GM12874 (cell line): ENCODE results near the gene WDFY2.

Source experiments
- TF ChIP-seq, protein P1 (sequence below): IDR thresholded peaks from 2 replicates; pipeline ENCODE4 v1.5.1; 2011; ENCODE audit warnings: low read depth, mild to moderate bottlenecking, control low read depth, low read length, moderate library complexity; ENCODE audit not compliant: insufficient read depth

The WDFY2 gene

DNA sequence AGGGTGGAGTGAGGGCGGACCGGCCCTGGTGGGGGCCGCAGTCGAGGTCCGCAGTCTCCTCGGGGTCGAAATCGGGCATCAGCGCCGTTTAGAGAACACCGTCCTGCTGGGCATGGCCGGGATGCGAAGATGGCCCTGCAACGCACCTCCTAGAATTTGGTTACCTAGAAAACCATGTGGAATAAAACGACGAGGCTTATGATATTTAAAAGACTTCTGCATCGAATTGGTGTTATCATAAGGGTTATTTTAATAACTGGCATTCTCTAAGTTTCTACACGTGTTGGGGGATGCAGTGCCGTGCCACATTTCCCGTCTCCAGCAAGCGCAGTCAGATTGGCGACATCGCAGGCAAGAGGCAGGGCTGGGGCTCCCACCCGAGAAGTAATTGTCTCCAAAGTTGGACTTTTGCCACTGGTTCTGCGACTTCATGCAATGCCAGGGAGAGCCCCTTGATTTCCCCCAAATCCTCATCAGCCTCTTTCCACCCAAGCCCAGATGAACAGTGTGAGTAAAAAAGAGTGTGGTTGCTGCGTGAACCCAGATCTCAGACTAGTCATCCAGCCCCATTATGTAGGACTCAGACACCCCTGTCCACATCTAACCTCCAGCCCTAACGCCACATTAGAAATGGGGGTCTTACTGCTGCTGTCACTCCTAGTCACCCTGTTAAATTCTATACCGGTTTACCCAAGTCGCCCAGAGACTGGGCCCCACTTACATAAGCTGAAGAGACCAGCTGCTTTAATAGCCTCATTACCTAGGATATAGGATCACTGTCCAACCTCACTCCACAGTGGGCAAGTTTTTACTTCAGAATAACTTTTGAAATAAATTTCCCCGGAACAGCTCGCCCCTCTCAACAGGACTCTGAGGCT is 220.3 kb downstream of the WDFY2 start:
- TF ChIP-seq, protein P1, sequence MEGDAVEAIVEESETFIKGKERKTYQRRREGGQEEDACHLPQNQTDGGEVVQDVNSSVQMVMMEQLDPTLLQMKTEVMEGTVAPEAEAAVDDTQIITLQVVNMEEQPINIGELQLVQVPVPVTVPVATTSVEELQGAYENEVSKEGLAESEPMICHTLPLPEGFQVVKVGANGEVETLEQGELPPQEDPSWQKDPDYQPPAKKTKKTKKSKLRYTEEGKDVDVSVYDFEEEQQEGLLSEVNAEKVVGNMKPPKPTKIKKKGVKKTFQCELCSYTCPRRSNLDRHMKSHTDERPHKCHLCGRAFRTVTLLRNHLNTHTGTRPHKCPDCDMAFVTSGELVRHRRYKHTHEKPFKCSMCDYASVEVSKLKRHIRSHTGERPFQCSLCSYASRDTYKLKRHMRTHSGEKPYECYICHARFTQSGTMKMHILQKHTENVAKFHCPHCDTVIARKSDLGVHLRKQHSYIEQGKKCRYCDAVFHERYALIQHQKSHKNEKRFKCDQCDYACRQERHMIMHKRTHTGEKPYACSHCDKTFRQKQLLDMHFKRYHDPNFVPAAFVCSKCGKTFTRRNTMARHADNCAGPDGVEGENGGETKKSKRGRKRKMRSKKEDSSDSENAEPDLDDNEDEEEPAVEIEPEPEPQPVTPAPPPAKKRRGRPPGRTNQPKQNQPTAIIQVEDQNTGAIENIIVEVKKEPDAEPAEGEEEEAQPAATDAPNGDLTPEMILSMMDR = no peak

- TF ChIP-seq, protein P1 = no peak
Observed at GRCh38 chr13:51805313-51805712, 221.1 kb downstream of the WDFY2 start.

GRCh38 chr13:51805925-51806324 is 221.7 kb downstream of the WDFY2 start:
- TF ChIP-seq, protein P1 = no peak

DNA sequence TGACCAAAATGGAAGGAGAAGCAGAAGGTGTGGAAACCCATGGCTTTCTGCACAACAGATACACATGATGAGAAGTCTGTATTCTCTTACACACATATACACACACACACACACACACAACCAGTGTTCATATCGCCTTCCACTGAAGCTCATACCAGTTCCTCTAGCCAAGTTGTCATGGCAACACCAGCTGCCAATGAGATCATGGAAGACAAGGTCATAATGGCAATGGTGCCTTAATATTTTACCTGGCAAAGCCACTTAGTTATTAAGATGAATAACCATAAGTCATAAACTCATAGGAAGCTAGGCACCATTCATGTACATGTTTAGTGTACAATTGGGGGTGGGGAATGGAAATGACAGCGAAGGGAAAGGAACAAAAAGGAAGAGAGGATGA is 222.3 kb downstream of the WDFY2 start:
- TF ChIP-seq, protein P1 = no peak

DNA sequence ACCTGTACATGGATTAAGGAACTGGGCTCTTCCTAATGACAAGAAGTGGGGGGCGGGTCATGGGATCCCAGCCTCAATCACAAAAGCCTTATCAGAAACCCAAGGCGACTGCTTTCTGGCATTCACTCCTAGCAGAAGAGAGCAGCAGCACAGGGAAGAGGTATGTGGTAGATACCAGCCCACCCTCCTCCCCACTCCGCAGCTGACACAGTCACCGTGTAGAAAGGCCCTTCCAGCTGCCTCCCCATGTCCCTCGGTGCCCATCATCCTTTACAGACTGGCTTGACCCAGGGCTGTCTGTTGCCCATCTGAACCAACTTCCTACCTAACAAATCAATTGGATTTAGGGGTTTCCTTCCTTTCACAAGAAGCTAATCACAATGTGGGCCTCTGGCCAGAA is 222.8 kb downstream of the WDFY2 start:
- TF ChIP-seq, protein P1 = no peak

DNA sequence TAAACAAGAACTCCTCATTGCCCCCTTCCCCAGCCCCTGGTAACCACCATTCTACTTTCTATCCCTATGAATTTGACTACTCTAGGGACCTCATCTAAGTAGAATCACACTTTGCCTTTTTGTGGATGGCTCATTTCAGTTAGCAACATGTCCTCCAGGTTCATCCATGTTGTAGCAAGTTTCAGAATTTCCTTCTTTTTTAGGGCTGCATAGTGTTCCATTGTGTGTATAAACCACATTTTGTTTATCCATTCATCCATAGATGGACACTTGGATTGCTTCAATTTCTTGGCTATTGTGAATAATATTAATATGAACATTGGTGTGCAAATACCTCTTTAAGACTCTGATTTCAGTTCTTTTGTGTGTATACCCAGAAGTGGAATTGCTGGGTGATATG is 224.5 kb downstream of the WDFY2 start:
- TF ChIP-seq, protein P1 = no peak

GRCh38 chr13:51811046-51811445 is 226.8 kb downstream of the WDFY2 start:
- TF ChIP-seq, protein P1 = no peak
